AG09319 (cell line): ENCODE results near the gene KSR1.

Experiments
- DNase-seq: peaks from one replicate; pipeline ENCODE4 v3.0.0-alpha.2; 2010; ENCODE audit warnings: low read depth; ENCODE audit errors: extremely low read depth
- CTCF ChIP-seq: IDR thresholded peaks from 2 replicates; pipeline ENCODE4 v1.5.1; 2011; ENCODE audit warnings: low read depth, mild to moderate bottlenecking, inconsistent platforms, low read length, moderate library complexity

KSR1 gene

GRCh38 chr17:27609611-27610303 lies 153.5 kb downstream of the KSR1 start:
- DNase-seq = peak; percentile 8

DNA sequence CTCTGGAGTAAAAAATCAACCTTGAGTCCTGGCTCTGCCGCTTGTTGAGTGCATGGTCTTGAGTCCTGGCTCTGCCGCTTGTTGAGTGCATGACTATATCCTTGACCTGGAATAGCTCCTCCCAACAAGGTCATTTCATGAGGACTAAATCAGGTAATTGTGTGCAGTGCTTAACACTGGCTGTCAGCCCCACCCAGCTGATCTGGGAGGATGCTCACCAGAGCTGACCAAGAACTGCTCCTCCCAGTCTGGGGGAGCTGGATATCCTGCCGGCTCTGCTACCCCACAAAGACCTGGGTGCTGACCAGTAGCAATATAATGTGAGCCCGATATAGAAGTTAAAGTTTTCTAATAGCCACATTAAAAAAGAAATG lies 154.0 kb downstream of the KSR1 start:
- no peak for TF ChIP-seq CTCF
- no peak for DNase-seq

More at GRCh38 chr17:27609611-27610303, 153.5 kb downstream of the KSR1 start:
- TF ChIP-seq CTCF = peak; percentile 61

DNA sequence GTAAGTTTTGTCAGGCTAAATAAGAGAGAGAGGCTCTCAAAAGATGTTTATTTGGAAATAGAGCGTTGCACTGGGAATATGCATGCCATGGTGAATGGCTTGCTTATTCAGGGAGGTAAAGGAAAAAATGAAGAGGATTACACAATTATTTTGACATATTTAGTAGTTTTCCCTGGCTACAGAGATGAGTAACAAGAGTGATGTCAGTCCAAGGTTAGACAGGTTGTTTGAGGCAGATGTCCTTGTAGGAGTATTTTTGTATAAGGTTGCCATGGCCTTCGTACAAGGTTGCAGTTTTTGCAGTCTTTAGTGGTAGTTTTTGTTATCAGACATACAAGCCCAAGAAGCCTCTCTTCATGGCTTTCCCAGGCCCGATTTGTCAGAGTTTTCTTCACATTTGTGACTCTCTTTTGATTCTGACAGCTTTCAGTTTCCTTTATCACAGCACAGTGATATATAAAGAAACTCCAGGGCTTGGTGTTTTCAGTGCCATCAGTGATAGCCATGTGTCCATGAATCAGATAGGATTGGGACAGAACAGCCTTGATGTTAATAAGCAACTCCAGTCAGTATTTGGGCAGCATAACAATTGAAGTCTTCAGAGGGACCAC lies 156.0 kb downstream of the KSR1 start:
- DNase-seq = no peak
- no peak for TF ChIP-seq CTCF

- no peak for DNase-seq
- TF ChIP-seq CTCF = no peak
These were observed 157.2 kb downstream of the KSR1 start for GRCh38 chr17:27613433-27613832.

- DNase-seq = no peak
These were observed 158.9 kb downstream of the KSR1 start for GRCh38 chr17:27615121-27615520.

GRCh38 chr17:27616414-27616813 lies 160.2 kb downstream of the KSR1 start:
- TF ChIP-seq CTCF = no peak
- DNase-seq = no peak

More at GRCh38 chr17:27615121-27615520, 158.9 kb downstream of the KSR1 start:
- no peak for TF ChIP-seq CTCF

- no peak for TF ChIP-seq CTCF
- DNase-seq = no peak
These were observed 162.2 kb downstream of the KSR1 start for GRCh38 chr17:27618417-27618816.
